Smooth muscle cell (in vitro differentiated cells): Measurements from ENCODE around the gene LAMB4. TPM values are rescaled to one million over a fixed set of nuclear protein-coding genes. Genes with fewer than 3 reads are reported as not detected.

Source experiments
- DNase-seq: peaks from one replicate; lab custom pipeline; 2025; ENCODE audit not compliant: unreplicated experiment; lab: John Stamatoyannopoulos, UW
- H2AFZ ChIP-seq: fragments of 200-600 bp; sonication (generic); 2 replicates; pipeline ENCODE4 v1.6.0; 2016; ENCODE audit warnings: antibody characterized with exemption, low read depth, mild to moderate bottlenecking
- H3F3A ChIP-seq: fragments of 200-600 bp; sonication (generic); 2 replicates; pipeline ENCODE4 v1.6.0; 2017; ENCODE audit warnings: antibody characterized with exemption, low read depth
- H3K27ac ChIP-seq: fragments of 200-600 bp; sonication (generic); 2 replicates; pipeline ENCODE4 v1.5.1; 2016; ENCODE audit warnings: low read depth, mild to moderate bottlenecking
- H3K27me3 ChIP-seq: fragments of 200-600 bp; sonication (generic); 2 replicates; pipeline ENCODE4 v1.6.1; 2016; ENCODE audit warnings: low read depth, mild to moderate bottlenecking
- H3K36me3 ChIP-seq: fragments of 200-600 bp; sonication (generic); 2 replicates; pipeline ENCODE4 v1.5.1; 2016; ENCODE audit warnings: low read depth
- H3K4me1 ChIP-seq: fragments of 200-600 bp; sonication (generic); 2 replicates; pipeline ENCODE4 v1.5.1; 2016; ENCODE audit warnings: low read depth
- H3K4me2 ChIP-seq: fragments of 200-600 bp; sonication (generic); 2 replicates; pipeline ENCODE4 v1.6.0; 2016; ENCODE audit warnings: mild to moderate bottlenecking
- H3K4me3 ChIP-seq: fragments of 200-600 bp; sonication (generic); 2 replicates; pipeline ENCODE4 v1.5.1; 2016; ENCODE audit warnings: mild to moderate bottlenecking
- H3K79me2 ChIP-seq: fragments of 200-600 bp; sonication (generic); 2 replicates; pipeline ENCODE4 v1.6.0; 2016; ENCODE audit warnings: low read depth, mild to moderate bottlenecking
- H3K9ac ChIP-seq: fragments of 200-600 bp; sonication (generic); 2 replicates; pipeline ENCODE4 v1.6.0; 2016; ENCODE audit warnings: low read depth
- H3K9me3 ChIP-seq: fragments of 200-600 bp; sonication (generic); replicated peaks from 2 replicates; pipeline ENCODE4 v1.5.1; 2016; ENCODE audit warnings: low read depth
- H4K20me1 ChIP-seq: fragments of 200-600 bp; sonication (generic); 2 replicates; pipeline ENCODE4 v1.6.0; 2016; ENCODE audit warnings: low read depth
- WGBS: methylation state at CpG from one replicate; pipeline ENCODE4 v1.1.7; 2016; ENCODE audit warnings: low lambda C conversion rate; 5-methylcytosine and 5-hydroxymethylcytosine counted together
- polyA plus RNA-seq: library from polyadenylated mRNA; unstranded; fragments of >200 nt; fragmentation: Nextera tagmentation; extraction: Ambion mirVana; gene quantifications from 2 replicates; pipeline ENCODE4 v1.2.1, GENCODE V29; 2016
- total RNA-seq: library from RNA; depleted of rRNA; stranded (reverse); fragments of >200 nt; gene quantifications from 2 replicates; pipeline ENCODE4 v1.2.3, GENCODE V29; 2014
- TF ChIP-seq, protein P1 (sequence below): fragments of 200-600 bp; sonication (generic); IDR thresholded peaks from 2 replicates; pipeline ENCODE4 v1.5.1; 2017; ENCODE audit warnings: borderline replicate concordance, mild to moderate bottlenecking, antibody characterized with exemption; ENCODE audit not compliant: insufficient read depth, poor library complexity, severe bottlenecking

LAMB4 gene
- total and polyA plus RNA-seq, 2 experiments from 2014 or later, result 0.06 to 0.67 TPM

DNA sequence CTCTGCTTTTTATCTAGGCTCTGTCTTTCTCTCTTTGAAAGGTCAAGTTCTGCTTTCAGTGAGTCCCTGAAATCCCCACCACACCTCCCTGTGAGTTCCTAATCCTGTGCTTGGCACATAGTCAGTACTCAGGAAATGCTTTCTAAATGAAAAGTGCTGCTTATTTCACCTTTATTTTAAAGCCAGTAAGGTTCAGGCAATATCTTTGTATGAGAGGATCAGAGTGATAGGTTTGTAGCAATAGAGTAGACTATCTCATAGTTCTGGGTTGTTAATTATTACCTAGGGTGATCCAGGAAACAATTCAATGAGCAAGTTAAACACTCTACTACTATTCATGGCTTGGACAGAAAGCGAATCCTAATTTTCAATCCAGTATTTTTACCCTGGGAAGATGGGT lies 119.8 kb downstream of the LAMB4 start:
- no peaks in the 10 kb centered on the region for H4K20me1 ChIP-seq
- no peak for DNase-seq
- H2AFZ ChIP-seq, result no peak overlapping the region
- H3K4me3 ChIP-seq, result no peak overlapping the region
- no peaks in the 10 kb centered on the region for H3K27me3 ChIP-seq
- WGBS, result 94% methylated on average over 1 of the region's 1 CpG
- peaks cover 7% of the 10 kb centered on the region for H3K4me1 ChIP-seq
- H3K9me3 ChIP-seq, result no peaks in the 10 kb centered on the region
- no peaks in the 10 kb centered on the region for H3K36me3 ChIP-seq
- H3K4me2 ChIP-seq, result no peak overlapping the region
- H3K9ac ChIP-seq, result no peak overlapping the region
- H3F3A ChIP-seq, result peaks cover 9% of the 10 kb centered on the region
- no peak overlapping the region for H3K27ac ChIP-seq
- H3K79me2 ChIP-seq, result no peaks in the 10 kb centered on the region
- TF ChIP-seq, protein P1, sequence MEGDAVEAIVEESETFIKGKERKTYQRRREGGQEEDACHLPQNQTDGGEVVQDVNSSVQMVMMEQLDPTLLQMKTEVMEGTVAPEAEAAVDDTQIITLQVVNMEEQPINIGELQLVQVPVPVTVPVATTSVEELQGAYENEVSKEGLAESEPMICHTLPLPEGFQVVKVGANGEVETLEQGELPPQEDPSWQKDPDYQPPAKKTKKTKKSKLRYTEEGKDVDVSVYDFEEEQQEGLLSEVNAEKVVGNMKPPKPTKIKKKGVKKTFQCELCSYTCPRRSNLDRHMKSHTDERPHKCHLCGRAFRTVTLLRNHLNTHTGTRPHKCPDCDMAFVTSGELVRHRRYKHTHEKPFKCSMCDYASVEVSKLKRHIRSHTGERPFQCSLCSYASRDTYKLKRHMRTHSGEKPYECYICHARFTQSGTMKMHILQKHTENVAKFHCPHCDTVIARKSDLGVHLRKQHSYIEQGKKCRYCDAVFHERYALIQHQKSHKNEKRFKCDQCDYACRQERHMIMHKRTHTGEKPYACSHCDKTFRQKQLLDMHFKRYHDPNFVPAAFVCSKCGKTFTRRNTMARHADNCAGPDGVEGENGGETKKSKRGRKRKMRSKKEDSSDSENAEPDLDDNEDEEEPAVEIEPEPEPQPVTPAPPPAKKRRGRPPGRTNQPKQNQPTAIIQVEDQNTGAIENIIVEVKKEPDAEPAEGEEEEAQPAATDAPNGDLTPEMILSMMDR, result no peak

DNA sequence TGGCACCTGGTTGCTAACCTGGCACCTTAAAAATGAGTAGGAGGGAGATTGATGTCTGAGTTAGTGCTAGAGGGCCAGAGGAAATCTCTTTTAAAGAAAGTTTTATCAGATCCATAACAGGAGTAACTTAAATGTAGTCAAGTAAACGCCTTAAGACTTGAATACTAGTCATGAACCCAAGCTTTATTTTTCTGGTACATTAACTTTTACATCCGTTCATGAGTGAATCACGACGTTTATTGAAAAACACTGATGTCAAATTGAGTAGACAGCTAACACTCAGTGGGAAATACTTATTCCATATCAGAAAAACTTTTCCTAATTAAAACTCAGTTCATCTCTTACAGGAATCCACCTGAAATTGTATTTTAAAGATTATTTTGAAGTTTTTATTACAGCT lies 120.3 kb downstream of the LAMB4 start:
- Histone ChIP-seq H3K9me3 (no peaks in the 10 kb centered on the region), H4K20me1 (no peaks in the 10 kb centered on the region), H2AFZ (no peak overlapping the region), H3K36me3 (no peaks in the 10 kb centered on the region), H3F3A (peaks cover 9% of the 10 kb centered on the region), H3K4me3 (no peak overlapping the region), H3K79me2 (no peaks in the 10 kb centered on the region), H3K9ac (no peak overlapping the region), H3K4me2 (no peak overlapping the region), H3K4me1 (peaks cover 7% of the 10 kb centered on the region), H3K27ac (no peak overlapping the region), H3K27me3 (no peaks in the 10 kb centered on the region)
- TF ChIP-seq, protein P1, result no peak
- DNase-seq, result no peak
- WGBS, result 94% methylated on average over 4 of the region's 4 CpGs

DNA sequence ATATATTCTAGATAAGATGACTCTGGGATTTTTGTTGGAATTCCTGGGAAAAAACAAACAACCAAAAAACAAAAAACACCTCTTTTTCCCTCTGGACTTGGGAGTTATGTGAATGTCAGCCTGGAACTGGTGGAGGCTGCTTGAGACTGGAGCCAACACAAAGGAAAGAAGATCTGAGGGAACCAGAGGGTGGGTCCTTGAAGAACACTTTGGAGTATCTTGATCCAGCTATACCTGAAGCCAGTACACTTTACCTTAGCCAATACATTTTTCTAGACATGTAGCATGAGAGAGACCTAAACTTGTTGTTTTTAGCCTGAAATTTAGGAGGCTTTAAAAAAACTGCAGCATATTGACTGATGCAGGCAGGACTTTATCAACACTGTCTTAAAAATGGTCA lies 121.3 kb downstream of the LAMB4 start:
- H3K4me1 ChIP-seq, result peaks cover 6% of the 10 kb centered on the region
- H3K27me3 ChIP-seq, result no peaks in the 10 kb centered on the region
- no peaks in the 10 kb centered on the region for H4K20me1 ChIP-seq
- H3K79me2 ChIP-seq, result no peaks in the 10 kb centered on the region
- H3K27ac ChIP-seq, result no peak overlapping the region
- no peaks in the 10 kb centered on the region for H3K36me3 ChIP-seq
- no peak for DNase-seq
- no peak overlapping the region for H3K4me3 ChIP-seq
- no peak overlapping the region for H3K9ac ChIP-seq
- TF ChIP-seq, protein P1, result no peak
- H3K9me3 ChIP-seq, result no peaks in the 10 kb centered on the region
- peaks cover 5% of the 10 kb centered on the region for H3F3A ChIP-seq
- H2AFZ ChIP-seq, result no peak overlapping the region
- H3K4me2 ChIP-seq, result no peak overlapping the region

DNA sequence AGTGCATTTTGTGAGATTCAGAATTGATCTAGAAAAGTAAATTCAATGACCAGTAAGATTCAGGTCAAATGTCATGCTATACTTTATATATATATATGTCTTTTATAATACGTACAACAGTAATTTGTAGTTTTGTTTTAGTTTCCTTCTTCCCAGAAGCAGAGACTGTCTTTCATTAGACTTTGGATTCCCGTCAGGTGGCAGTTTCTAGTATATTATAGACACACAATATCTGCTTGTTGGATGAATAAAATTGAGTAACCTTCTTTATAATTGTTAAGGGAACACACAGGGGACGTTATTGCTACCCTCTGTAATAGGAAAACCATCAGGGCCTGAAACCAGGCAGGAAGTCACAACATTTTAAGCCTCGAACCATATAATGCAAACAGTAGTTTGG lies 121.9 kb downstream of the LAMB4 start:
- Histone ChIP-seq H3K27ac (no peak overlapping the region), H4K20me1 (no peaks in the 10 kb centered on the region), H3K36me3 (no peaks in the 10 kb centered on the region), H3F3A (peaks cover 5% of the 10 kb centered on the region), H3K9me3 (no peaks in the 10 kb centered on the region), H3K4me3 (no peak overlapping the region), H3K9ac (no peak overlapping the region), H2AFZ (no peak overlapping the region), H3K4me2 (no peak overlapping the region), H3K4me1 (peaks cover 11% of the 10 kb centered on the region), H3K27me3 (no peaks in the 10 kb centered on the region), H3K79me2 (no peaks in the 10 kb centered on the region)
- 85% methylated on average over 4 of the region's 4 CpGs for WGBS
- TF ChIP-seq, protein P1, result no peak
- no peak for DNase-seq
